ENCODE results near the gene TLL2.

GRCh38 chr10:96374004-96374403 lies 139.7 kb downstream of the TLL2 start:
- TF ChIP-seq POLR2A (IDR thresholded peaks at IDR 0.05) (no peak), CTCF (IDR thresholded peaks at IDR 0.05) (no peak)

All from adrenal gland (tissue), 5 donors.